Mesodermal cell (in vitro differentiated cells): ENCODE measurements around the gene SORBS2. TPM values are rescaled to one million over a fixed set of nuclear protein-coding genes. Genes with fewer than 3 reads are reported as not detected.
"Not testable (repeated sequence)": the region's sequence is repeated elsewhere in the genome, so short reads cannot be mapped to it uniquely, and the experiment has no call there.

Experiments used
- H3K27ac ChIP-seq: 2 replicates; pipeline ENCODE4 v1.7.0; 2013; ENCODE audit warnings: mild to moderate bottlenecking, low read depth, low read length, moderate library complexity; ENCODE audit not compliant: severe bottlenecking
- H3K36me3 ChIP-seq: 2 replicates; pipeline ENCODE4 v1.7.1; 2013; ENCODE audit warnings: mild to moderate bottlenecking, low read length, moderate library complexity; ENCODE audit not compliant: control insufficient read depth, insufficient read depth
- H3K4me1 ChIP-seq: one replicate; pipeline ENCODE4 v1.7.1; 2013; ENCODE audit warnings: mild to moderate bottlenecking, low read length; ENCODE audit not compliant: insufficient read depth, control insufficient read depth, poor library complexity, severe bottlenecking
- H3K4me3 ChIP-seq: 2 replicates; pipeline ENCODE4 v1.7.0; 2013; ENCODE audit warnings: low read length, control low read depth, mild to moderate bottlenecking; ENCODE audit not compliant: insufficient read depth, poor library complexity, severe bottlenecking; ENCODE audit errors: extremely low read depth
- H3K9me3 ChIP-seq: 2 replicates; pipeline ENCODE4 v1.7.1; 2013; ENCODE audit warnings: mild to moderate bottlenecking, low read length, moderate library complexity; ENCODE audit not compliant: control insufficient read depth
- WGBS, 2 experiments: methylation state at CpG; one replicate each; pipeline ENCODE4 v1.1.5; 2013; ENCODE audit warnings: missing lambda C conversion rate in 2 of 2; ENCODE audit not compliant: insufficient coverage in 2 of 2; 5-methylcytosine and 5-hydroxymethylcytosine counted together
- polyA plus RNA-seq, 2 experiments: library from polyadenylated mRNA; stranded (reverse); fragments of 50-300 nt; gene quantifications; one replicate each; pipeline ENCODE4 v1.2.3, GENCODE V29; 2013

Gene SORBS2
- 30.0 TPM for polyA plus RNA-seq (2013, experiment 1 of 2)
- 20.3 TPM for polyA plus RNA-seq (2013, experiment 2 of 2)

- H3K4me1 ChIP-seq, result peaks cover 16% of the 10 kb centered on the region
- peak within 1 kb of the TSS; percentile 73 for H3K27ac ChIP-seq
- H3K36me3 ChIP-seq, result no peaks in the 10 kb centered on the region
- whole genome bisulfite sequencing, 2 experiments, result 72 to 76% methylated on average over 12 to 17 of the region's 20 CpGs
- peak within 1 kb of the TSS; percentile 8 for H3K4me3 ChIP-seq
- H3K9me3 ChIP-seq, result no peaks in the 10 kb centered on the region
Measured at GRCh38 chr4:185811509-185812364, at the start of gene SORBS2. Gene SORBS2 (minus strand): TSS chr4:185812194. CDS start chr4:185690571, 121,623 bp downstream.

GRCh38 chr4:185859111-185859510, 47.1 kb upstream of the SORBS2 start:
- peaks cover 23% of the 10 kb centered on the region for H3K9me3 ChIP-seq
- no peak overlapping the region for H3K4me3 ChIP-seq
- WGBS, 2 experiments, result 70 to 71% methylated on average over 7 of the region's 7 CpGs
- peak overlapping the region; percentile 24 for H3K27ac ChIP-seq
- peaks cover 13% of the 10 kb centered on the region for H3K4me1 ChIP-seq
- H3K36me3 ChIP-seq, result no peaks in the 10 kb centered on the region

GRCh38 chr4:185857561-185857960, 45.6 kb upstream of the SORBS2 start:
- H3K4me1 ChIP-seq, result peaks cover 13% of the 10 kb centered on the region
- peaks cover 23% of the 10 kb centered on the region for H3K9me3 ChIP-seq
- 75 to 86% methylated on average over 3 to 4 of the region's 4 CpGs for WGBS, 2 experiments
- not testable (repeated sequence) for H3K4me3 ChIP-seq, H3K36me3 ChIP-seq, H3K27ac ChIP-seq

GRCh38 chr4:185853841-185854240, 41.8 kb upstream of the SORBS2 start:
- Histone ChIP-seq H3K36me3 (no peaks in the 10 kb centered on the region), H3K4me3 (no peak overlapping the region), H3K27ac (no peak overlapping the region), H3K9me3 (peaks cover 29% of the 10 kb centered on the region), H3K4me1 (peaks cover 5% of the 10 kb centered on the region)
- WGBS, 2 experiments, result 100% methylated on average over 1 of the region's 3 CpGs; no CpG with 5 or more reads in 1 of the 2 experiments

GRCh38 chr4:185852961-185853360, 41.0 kb upstream of the SORBS2 start:
- H3K4me3 ChIP-seq, result no peak overlapping the region
- no peak overlapping the region for H3K27ac ChIP-seq
- peaks cover 24% of the 10 kb centered on the region for H3K9me3 ChIP-seq
- H3K36me3 ChIP-seq, result no peaks in the 10 kb centered on the region
- WGBS, 2 experiments, result no CpG with 5 or more reads among the region's 1 CpG
- peaks cover 6% of the 10 kb centered on the region for H3K4me1 ChIP-seq

- WGBS, 2 experiments, result 98 to 100% methylated on average over 5 of the region's 8 CpGs
- no peak overlapping the region for H3K27ac ChIP-seq
- H3K9me3 ChIP-seq, result peaks cover 22% of the 10 kb centered on the region
- H3K4me3 ChIP-seq, result no peak overlapping the region
- H3K4me1 ChIP-seq, result peaks cover 17% of the 10 kb centered on the region
- no peaks in the 10 kb centered on the region for H3K36me3 ChIP-seq
Measured at GRCh38 chr4:185849664-185850550, 37.9 kb upstream of the SORBS2 start.

GRCh38 chr4:185847352-185848097, 35.5 kb upstream of the SORBS2 start:
- WGBS, 2 experiments, result 50 to 65% methylated on average over 10 to 13 of the region's 13 CpGs
- Histone ChIP-seq H3K36me3 (no peaks in the 10 kb centered on the region), H3K4me3 (no peak overlapping the region), H3K9me3 (peaks cover 22% of the 10 kb centered on the region), H3K4me1 (peaks cover 17% of the 10 kb centered on the region), H3K27ac (peak overlapping the region; percentile 89)

- WGBS, 2 experiments, result 100% methylated on average over 1 to 2 of the region's 5 CpGs
- no peaks in the 10 kb centered on the region for H3K36me3 ChIP-seq
- H3K9me3 ChIP-seq, result peaks cover 15% of the 10 kb centered on the region
- H3K4me3 ChIP-seq, result no peak overlapping the region
- H3K27ac ChIP-seq, result peak overlapping the region; percentile 89
- peaks cover 17% of the 10 kb centered on the region for H3K4me1 ChIP-seq
Measured at GRCh38 chr4:185846505-185847150, 34.6 kb upstream of the SORBS2 start.

- H3K4me1 ChIP-seq, result peaks cover 21% of the 10 kb centered on the region
- peaks cover 14% of the 10 kb centered on the region for H3K9me3 ChIP-seq
- 100% methylated on average over 1 of the region's 3 CpGs for WGBS, 2 experiments
- H3K27ac ChIP-seq, result no peak overlapping the region
- no peaks in the 10 kb centered on the region for H3K36me3 ChIP-seq
- no peak overlapping the region for H3K4me3 ChIP-seq
Measured at GRCh38 chr4:185845966-185846365, 34.0 kb upstream of the SORBS2 start.

- Histone ChIP-seq H3K9me3 (peaks cover 7% of the 10 kb centered on the region), H3K27ac (no peak overlapping the region), H3K4me3 (no peak overlapping the region), H3K4me1 (peaks cover 47% of the 10 kb centered on the region), H3K36me3 (no peaks in the 10 kb centered on the region)
- WGBS, 2 experiments, result 100% methylated on average over 1 to 2 of the region's 2 CpGs
Measured at GRCh38 chr4:185841451-185841850, 29.5 kb upstream of the SORBS2 start.
